CD4-positive, alpha-beta T cell treated with Interleukin-2 at 100 ng/mL for 4 hours (primary cell): Measurements from ENCODE around the gene PRDX3.
"Not testable (repeated sequence)": the region's sequence is repeated elsewhere in the genome, so short reads cannot be mapped to it uniquely, and the experiment has no call there.

Source experiments
- DNase-seq: peaks from one replicate; pipeline ENCODE4 v3.0.0-alpha.2; 2020; ENCODE audit warnings: low spot score

PRDX3 gene

GRCh38 chr10:119165171-119166117 is 13.2 kb downstream of the PRDX3 start, which contains the start of gene SFXN4:
Gene SFXN4 (minus strand): TSS chr10:119165714. CDS start chr10:119165647, 67 bp downstream.
- peak; percentile 74 for DNase-seq

- DNase-seq = no peak
These were observed 16.0 kb downstream of the PRDX3 start for GRCh38 chr10:119162452-119163092.

GRCh38 chr10:119161680-119162451 is 16.7 kb downstream of the PRDX3 start:
- DNase-seq = no peak

- DNase-seq = no peak
These were observed 19.3 kb downstream of the PRDX3 start for GRCh38 chr10:119159332-119159731.

- DNase-seq = no peak
These were observed 25.0 kb downstream of the PRDX3 start for GRCh38 chr10:119153661-119154060.

- DNase-seq = no peak
These were observed 25.6 kb downstream of the PRDX3 start for GRCh38 chr10:119153041-119153440.

- not testable (repeated sequence) for DNase-seq
These were observed 27.0 kb downstream of the PRDX3 start for GRCh38 chr10:119151601-119152000.

- DNase-seq = no peak
These were observed 28.9 kb downstream of the PRDX3 start for GRCh38 chr10:119149729-119150128.

- DNase-seq = no peak
These were observed 29.5 kb downstream of the PRDX3 start for GRCh38 chr10:119149157-119149556.

GRCh38 chr10:119143657-119144056 is 35.0 kb downstream of the PRDX3 start:
- DNase-seq = no peak

- DNase-seq = no peak
These were observed 37.9 kb downstream of the PRDX3 start for GRCh38 chr10:119140603-119141245.

- DNase-seq = peak; percentile 51
These were observed 39.0 kb downstream of the PRDX3 start for GRCh38 chr10:119139464-119140067.

- no peak for DNase-seq
These were observed 40.0 kb downstream of the PRDX3 start for GRCh38 chr10:119138346-119139306.

GRCh38 chr10:119137878-119138277 is 40.7 kb downstream of the PRDX3 start:
- not testable (repeated sequence) for DNase-seq

- DNase-seq = no peak
These were observed 42.5 kb downstream of the PRDX3 start for GRCh38 chr10:119136084-119136483.

- no peak for DNase-seq
These were observed 43.1 kb downstream of the PRDX3 start for GRCh38 chr10:119135513-119135881.

GRCh38 chr10:119133949-119134348 is 44.7 kb downstream of the PRDX3 start:
- no peak for DNase-seq

- no peak for DNase-seq
These were observed 45.9 kb downstream of the PRDX3 start for GRCh38 chr10:119132521-119133345.

GRCh38 chr10:119131512-119132240 is 46.9 kb downstream of the PRDX3 start:
- DNase-seq = peak; percentile 82
